ENCODE results near the gene PRSS1. TPM values are rescaled to one million over a fixed set of nuclear protein-coding genes. Genes with fewer than 3 reads are reported as not detected.

The PRSS1 gene
- total RNA-seq, 2 experiments from 2014 or later: not detected

DNA sequence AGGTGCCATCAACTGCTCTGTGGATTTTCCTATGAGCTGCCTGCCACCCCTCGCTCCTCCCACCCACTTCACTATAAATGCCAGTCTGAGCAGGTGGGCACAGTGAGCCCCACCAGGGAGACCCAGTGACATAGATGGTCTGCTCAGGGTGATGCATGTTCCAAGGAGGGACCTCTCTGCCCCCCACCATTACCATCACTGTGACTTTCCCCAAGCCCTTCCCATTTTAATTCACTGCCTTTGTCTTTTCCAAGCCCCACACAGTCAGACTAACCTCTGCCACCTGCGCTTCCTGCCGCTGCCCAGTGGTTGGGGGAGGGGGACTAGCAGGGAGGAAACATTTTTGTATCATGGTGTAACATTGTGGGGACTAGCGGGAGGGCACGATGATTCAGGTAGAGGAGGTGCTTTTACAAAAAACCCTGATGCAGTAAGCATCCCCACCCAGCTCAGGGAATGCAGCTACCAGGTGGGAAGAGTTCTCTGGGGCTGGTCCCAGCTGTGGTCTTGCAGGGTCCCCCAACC lies 46.1 kb downstream of the PRSS1 start:
- Mint-ChIP-seq H3K27ac (peak overlapping the region; percentile 99), H3K4me3 (peak overlapping the region; percentile 94), H3K36me3 (peaks cover 62% of the 10 kb centered on the region), H3K4me1 (peaks cover 62% of the 10 kb centered on the region), H3K27me3 (no peaks in the 10 kb centered on the region), H3K9me3 (no peaks in the 10 kb centered on the region)
- peak; percentile 56 for DNase-seq
- ATAC-seq (ENCODE audit: low read depth): peak; percentile 6
- POLR2A ChIA-PET: interaction anchor here (0.7 to 21.1 kb wide), 5 partner anchors 9 to 159 kb away, joined by 3 to 1271 read pairs (median 16); no protein-coding TSS in a partner anchor

DNA sequence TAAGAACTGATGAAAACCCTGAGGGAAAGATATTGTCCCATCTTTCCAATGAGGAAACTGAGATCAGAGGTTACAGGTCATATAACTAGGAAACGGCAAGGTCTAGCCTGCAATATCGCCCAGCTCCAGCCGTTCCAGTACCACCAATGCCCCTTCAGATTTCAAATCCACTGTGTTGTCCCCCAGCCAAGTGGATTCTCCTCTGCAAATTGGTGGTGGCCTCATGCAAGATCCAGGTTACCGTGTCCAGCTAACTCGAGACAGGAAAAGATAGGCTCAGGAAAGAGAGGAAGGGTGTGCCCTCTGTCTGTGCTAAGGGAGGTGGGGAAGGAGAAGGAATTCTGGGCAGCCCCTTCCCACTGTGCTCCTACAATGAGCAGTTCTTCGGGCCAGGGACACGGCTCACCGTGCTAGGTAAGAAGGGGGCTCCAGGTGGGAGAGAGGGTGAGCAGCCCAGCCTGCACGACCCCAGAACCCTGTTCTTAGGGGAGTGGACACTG lies 46.8 kb downstream of the PRSS1 start:
- Mint-ChIP-seq H3K4me1 (peaks cover 63% of the 10 kb centered on the region), H3K4me3 (peak overlapping the region; percentile 94), H3K27me3 (no peaks in the 10 kb centered on the region), H3K36me3 (peaks cover 63% of the 10 kb centered on the region), H3K27ac (peak overlapping the region; percentile 99), H3K9me3 (no peaks in the 10 kb centered on the region)
- DNase-seq: no peak
- no peak for ATAC-seq (ENCODE audit: low read depth)
- POLR2A ChIA-PET: interaction anchor here (0.7 to 21.1 kb wide), 6 partner anchors 9 to 404 kb away, joined by 3 to 1271 read pairs (median 12); no protein-coding TSS in a partner anchor

DNA sequence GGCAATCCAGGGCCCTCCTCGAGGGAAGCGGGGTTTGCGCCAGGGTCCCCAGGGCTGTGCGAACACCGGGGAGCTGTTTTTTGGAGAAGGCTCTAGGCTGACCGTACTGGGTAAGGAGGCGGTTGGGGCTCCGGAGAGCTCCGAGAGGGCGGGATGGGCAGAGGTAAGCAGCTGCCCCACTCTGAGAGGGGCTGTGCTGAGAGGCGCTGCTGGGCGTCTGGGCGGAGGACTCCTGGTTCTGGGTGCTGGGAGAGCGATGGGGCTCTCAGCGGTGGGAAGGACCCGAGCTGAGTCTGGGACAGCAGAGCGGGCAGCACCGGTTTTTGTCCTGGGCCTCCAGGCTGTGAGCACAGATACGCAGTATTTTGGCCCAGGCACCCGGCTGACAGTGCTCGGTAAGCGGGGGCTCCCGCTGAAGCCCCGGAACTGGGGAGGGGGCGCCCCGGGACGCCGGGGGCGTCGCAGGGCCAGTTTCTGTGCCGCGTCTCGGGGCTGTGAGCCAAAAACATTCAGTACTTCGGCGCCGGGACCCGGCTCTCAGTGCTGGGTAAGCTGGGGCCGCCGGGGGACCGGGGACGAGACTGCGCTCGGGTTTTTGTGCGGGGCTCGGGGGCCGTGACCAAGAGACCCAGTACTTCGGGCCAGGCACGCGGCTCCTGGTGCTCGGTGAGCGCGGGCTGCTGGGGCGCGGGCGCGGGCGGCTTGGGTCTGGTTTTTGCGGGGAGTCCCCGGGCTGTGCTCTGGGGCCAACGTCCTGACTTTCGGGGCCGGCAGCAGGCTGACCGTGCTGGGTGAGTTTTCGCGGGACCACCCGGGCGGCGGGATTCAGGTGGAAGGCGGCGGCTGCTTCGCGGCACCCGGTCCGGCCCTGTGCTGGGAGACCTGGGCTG lies 47.5 kb downstream of the PRSS1 start:
- Mint-ChIP-seq H3K27me3 (no peaks in the 10 kb centered on the region), H3K36me3 (peaks cover 60% of the 10 kb centered on the region), H3K27ac (peak overlapping the region; percentile 99), H3K4me3 (peak overlapping the region; percentile 94), H3K4me1 (peaks cover 66% of the 10 kb centered on the region), H3K9me3 (no peaks in the 10 kb centered on the region)
- POLR2A ChIA-PET: interaction anchor here (0.7 to 21.1 kb wide), 12 partner anchors 10 to 451 kb away, joined by 3 to 1271 read pairs (median 8); no protein-coding TSS in a partner anchor
- ATAC-seq (ENCODE audit: low read depth) (no peak), DNase-seq (peak; percentile 58)

DNA sequence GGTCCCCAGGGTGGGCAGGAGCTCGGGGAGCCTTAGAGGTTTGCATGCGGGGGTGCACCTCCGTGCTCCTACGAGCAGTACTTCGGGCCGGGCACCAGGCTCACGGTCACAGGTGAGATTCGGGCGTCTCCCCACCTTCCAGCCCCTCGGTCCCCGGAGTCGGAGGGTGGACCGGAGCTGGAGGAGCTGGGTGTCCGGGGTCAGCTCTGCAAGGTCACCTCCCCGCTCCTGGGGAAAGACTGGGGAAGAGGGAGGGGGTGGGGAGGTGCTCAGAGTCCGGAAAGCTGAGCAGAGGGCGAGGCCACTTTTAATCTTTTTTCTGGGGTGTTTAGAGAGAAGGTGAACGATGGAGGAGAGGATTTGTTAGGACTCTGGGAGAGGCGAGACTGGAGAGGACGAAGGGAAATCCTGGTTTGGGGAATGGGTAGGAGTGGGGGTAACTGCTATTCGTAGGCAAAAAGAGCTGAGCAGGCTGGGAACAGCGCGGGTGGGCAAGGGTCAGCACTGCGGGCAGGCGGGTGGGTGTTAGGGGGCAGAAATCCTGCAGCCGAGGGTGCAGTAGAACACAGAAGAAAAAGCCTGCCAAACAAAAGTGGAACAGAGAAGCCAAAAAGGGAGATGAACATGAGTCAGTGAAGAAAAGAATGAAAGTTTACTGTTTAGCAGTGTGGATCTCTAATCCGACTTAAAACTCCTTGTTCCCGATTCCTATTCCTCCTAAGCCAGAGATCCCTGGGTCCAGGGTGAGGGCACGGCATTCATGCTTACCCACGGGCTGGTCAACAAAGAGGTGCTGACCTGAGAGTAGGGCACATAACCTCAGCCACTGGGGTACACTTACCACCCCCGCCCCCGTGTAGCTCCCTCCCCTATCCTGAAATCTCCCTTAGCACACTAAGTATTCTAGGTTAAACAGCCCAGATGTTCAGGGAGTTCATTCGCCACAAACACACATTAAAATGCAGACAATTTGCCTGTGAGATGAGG lies 48.4 kb downstream of the PRSS1 start:
- peaks cover 72% of the 10 kb centered on the region for H3K4me1 Mint-ChIP-seq
- peak; percentile 46 for DNase-seq
- no peaks in the 10 kb centered on the region for H3K27me3 Mint-ChIP-seq
- no peak for ATAC-seq (ENCODE audit: low read depth)
- peaks cover 62% of the 10 kb centered on the region for H3K36me3 Mint-ChIP-seq
- H3K9me3 Mint-ChIP-seq: no peaks in the 10 kb centered on the region
- peak overlapping the region; percentile 94 for H3K4me3 Mint-ChIP-seq
- H3K27ac Mint-ChIP-seq: peak overlapping the region; percentile 99
- POLR2A ChIA-PET: interaction anchor here (0.6 to 21.1 kb wide), 28 partner anchors 11 to 492 kb away, joined by 3 to 1271 read pairs (median 5); no protein-coding TSS in a partner anchor

- Mint-ChIP-seq H3K27ac (peak overlapping the region; percentile 99), H3K27me3 (no peaks in the 10 kb centered on the region), H3K36me3 (peaks cover 63% of the 10 kb centered on the region), H3K4me1 (peaks cover 72% of the 10 kb centered on the region), H3K9me3 (no peaks in the 10 kb centered on the region), H3K4me3 (peak overlapping the region; percentile 94)
- DNase-seq (no peak), ATAC-seq (ENCODE audit: low read depth) (peak; percentile 24)
- POLR2A ChIA-PET: interaction anchor here (0.6 to 21.1 kb wide), 22 partner anchors 11 to 491 kb away, joined by 3 to 1271 read pairs (median 6); no protein-coding TSS in a partner anchor
Measured at GRCh38 chr7:142798451-142799436, 49.5 kb downstream of the PRSS1 start.

DNA sequence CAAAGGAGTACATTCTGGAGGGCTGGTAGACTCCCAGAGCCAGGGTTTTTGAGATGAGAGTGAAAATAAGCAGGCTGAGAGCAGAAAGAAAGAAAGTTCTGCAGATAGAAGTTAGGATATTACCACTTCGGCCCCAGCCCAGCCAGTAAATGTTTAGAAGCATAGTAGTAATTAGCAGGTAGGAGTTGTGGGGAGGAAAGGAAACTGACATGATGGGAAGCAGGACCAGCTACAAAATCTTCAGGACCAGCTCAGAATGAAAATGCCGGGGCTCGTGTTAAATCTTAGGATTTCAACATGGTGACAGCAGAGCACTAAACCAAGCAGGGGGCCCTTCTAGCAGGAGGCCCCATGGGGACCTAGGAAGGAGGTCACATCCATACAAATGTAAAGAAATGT lies 50.2 kb downstream of the PRSS1 start:
- ATAC-seq (ENCODE audit: low read depth) (no peak), DNase-seq (no peak)
- Mint-ChIP-seq H3K27me3 (no peaks in the 10 kb centered on the region), H3K27ac (peak overlapping the region; percentile 99), H3K9me3 (no peaks in the 10 kb centered on the region), H3K4me1 (peaks cover 72% of the 10 kb centered on the region), H3K4me3 (peak overlapping the region; percentile 94), H3K36me3 (peaks cover 65% of the 10 kb centered on the region)
- POLR2A ChIA-PET: interaction anchor here (0.6 to 21.1 kb wide), 9 partner anchors 10 to 491 kb away, joined by 3 to 1271 read pairs (median 6); no protein-coding TSS in a partner anchor

DNA sequence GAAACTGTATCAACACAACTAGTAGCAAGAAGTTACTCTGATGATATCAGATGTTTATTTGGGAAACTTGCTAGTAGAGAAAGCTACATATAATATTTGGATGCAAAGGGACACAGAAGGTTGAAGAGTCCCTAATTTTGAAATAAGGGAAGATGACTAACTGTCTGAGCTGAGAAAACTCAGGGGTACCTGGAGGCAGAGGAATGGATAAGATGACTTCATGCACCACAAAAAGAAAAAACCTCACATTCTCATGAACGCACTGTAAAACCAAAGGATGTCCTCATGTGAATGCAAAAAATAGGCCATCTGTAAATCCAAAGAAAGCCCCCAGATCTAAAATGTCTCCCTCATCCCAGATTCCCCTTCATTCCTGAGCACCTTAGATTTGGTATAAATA lies 50.8 kb downstream of the PRSS1 start:
- POLR2A ChIA-PET: interaction anchor here (0.6 to 21.1 kb wide), 4 partner anchors 9 to 443 kb away, joined by 3 to 1271 read pairs (median 244); no protein-coding TSS in a partner anchor
- ATAC-seq (ENCODE audit: low read depth) (no peak), DNase-seq (no peak)
- Mint-ChIP-seq H3K9me3 (no peaks in the 10 kb centered on the region), H3K4me3 (peak overlapping the region; percentile 94), H3K4me1 (peaks cover 72% of the 10 kb centered on the region), H3K27me3 (no peaks in the 10 kb centered on the region), H3K27ac (peak overlapping the region; percentile 99), H3K36me3 (peaks cover 72% of the 10 kb centered on the region)

GRCh38 chr7:142800699-142801260 lies 51.5 kb downstream of the PRSS1 start:
- H3K4me3 Mint-ChIP-seq: peak overlapping the region; percentile 94
- peak overlapping the region; percentile 99 for H3K27ac Mint-ChIP-seq
- H3K4me1 Mint-ChIP-seq: peaks cover 72% of the 10 kb centered on the region
- no peak for ATAC-seq (ENCODE audit: low read depth)
- H3K27me3 Mint-ChIP-seq: no peaks in the 10 kb centered on the region
- POLR2A ChIA-PET: interaction anchor here (0.5 to 21.1 kb wide), 4 partner anchors 9 to 386 kb away, joined by 3 to 1271 read pairs (median 244); no protein-coding TSS in a partner anchor
- H3K9me3 Mint-ChIP-seq: no peaks in the 10 kb centered on the region
- H3K36me3 Mint-ChIP-seq: peaks cover 73% of the 10 kb centered on the region
- DNase-seq: no peak

GRCh38 chr7:142801601-142802295 lies 52.5 kb downstream of the PRSS1 start:
- H3K27me3 Mint-ChIP-seq: no peaks in the 10 kb centered on the region
- H3K27ac Mint-ChIP-seq: peak overlapping the region; percentile 99
- H3K4me3 Mint-ChIP-seq: peak overlapping the region; percentile 94
- H3K9me3 Mint-ChIP-seq: no peaks in the 10 kb centered on the region
- POLR2A ChIA-PET: interaction anchor here (0.5 to 21.1 kb wide), 4 partner anchors 8 to 387 kb away, joined by 3 to 1271 read pairs (median 878); no protein-coding TSS in a partner anchor
- ATAC-seq (ENCODE audit: low read depth) (no peak), DNase-seq (no peak)
- H3K36me3 Mint-ChIP-seq: peaks cover 70% of the 10 kb centered on the region
- H3K4me1 Mint-ChIP-seq: peaks cover 79% of the 10 kb centered on the region

DNA sequence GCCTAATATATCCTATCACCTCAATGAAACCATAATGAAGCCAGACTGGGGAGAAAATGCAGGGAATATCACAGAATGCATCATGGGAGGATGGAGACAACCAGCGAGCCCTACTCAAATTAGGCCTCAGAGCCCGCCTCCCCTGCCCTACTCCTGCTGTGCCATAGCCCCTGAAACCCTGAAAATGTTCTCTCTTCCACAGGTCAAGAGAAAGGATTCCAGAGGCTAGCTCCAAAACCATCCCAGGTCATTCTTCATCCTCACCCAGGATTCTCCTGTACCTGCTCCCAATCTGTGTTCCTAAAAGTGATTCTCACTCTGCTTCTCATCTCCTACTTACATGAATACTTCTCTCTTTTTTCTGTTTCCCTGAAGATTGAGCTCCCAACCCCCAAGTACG lies 53.0 kb downstream of the PRSS1 start:
- POLR2A ChIA-PET: interaction anchor here (15.1 to 21.1 kb wide), 2 partner anchors 7 to 10 kb away, joined by 1271 read pairs; no protein-coding TSS in a partner anchor
- Mint-ChIP-seq H3K36me3 (peaks cover 70% of the 10 kb centered on the region), H3K9me3 (no peaks in the 10 kb centered on the region), H3K27me3 (no peaks in the 10 kb centered on the region), H3K27ac (peak overlapping the region; percentile 99), H3K4me1 (peaks cover 85% of the 10 kb centered on the region), H3K4me3 (peak overlapping the region; percentile 94)
- no peak for DNase-seq
- ATAC-seq (ENCODE audit: low read depth): no peak

Measured in activated naive CD8-positive, alpha-beta T cell treated with anti-CD3 and anti-CD28 coated beads, Interleukin-2, amount 10 ng/mL, durations not matched to agents 7 days and 5 days (primary cell).